ENCODE data around the gene ARSJ. TPM values are rescaled to one million over a fixed set of nuclear protein-coding genes. Genes with fewer than 3 reads are reported as not detected.

The ARSJ gene
- total and polyA plus RNA-seq, 11 donors = 0.30 to 7.0 (median 1.7) TPM

DNA sequence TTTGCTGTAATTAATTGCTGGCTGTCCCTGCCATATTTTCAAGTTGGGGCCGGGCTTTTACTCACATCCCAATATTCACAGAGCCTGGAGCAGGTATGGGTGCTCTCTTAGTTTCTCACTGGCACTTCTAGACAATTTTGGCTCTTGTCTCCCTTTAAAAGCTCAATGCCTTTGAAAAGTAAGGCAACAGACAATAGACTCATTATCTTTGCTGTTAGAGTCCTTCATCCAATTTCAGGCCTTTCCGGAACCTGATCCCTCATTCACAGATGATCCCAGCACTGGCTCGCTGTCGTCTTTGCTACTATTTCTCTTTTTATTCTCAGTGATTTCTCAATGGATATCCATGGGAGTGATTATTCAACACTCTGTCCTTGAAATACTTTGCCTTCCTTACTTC is 6.7 kb downstream of the ARSJ start:
- intact Hi-C loops (cut with DNase I) = no loop called here

DNA sequence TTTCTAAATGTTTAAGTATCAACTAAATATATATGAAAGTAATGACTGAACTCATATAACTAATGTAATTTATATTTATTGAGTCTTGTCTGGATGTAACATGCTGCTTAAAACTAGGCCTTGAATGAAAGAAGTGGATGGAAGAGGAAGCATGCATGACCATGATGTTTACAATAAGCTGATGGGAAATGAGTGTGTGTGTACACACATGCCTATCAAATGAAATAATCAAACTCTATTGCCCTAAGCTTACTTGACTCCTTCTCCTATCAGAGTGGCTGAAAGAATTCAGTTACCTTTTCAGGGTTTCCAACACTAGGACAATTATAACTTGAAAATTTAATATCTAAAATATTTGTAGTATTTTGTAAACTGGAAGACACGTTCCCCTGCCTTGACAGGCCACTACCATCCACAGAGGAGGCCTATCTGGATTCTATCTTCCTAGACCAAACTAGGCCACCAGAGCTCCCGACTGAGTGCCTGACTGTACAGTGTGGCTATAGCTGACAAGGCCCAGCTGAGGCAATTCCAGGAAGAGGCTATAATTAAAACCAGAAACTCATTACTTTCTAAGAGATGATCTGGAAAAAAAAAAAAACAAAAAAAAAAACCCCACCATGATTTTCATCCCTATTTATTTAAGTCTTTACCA is 7.6 kb downstream of the ARSJ start:
- 65 to 75% (median 67%) methylated on average over 2 of the region's 2 CpGs for WGBS, 4 donors
- Histone ChIP-seq H3K27ac (no peak overlapping the region), H3K4me1 (no peaks in the 10 kb centered on the region), H3K27me3 (no peaks in the 10 kb centered on the region), H3K36me3 (no peaks in the 10 kb centered on the region), H3K9me3 (peaks cover 0 to 14% (median 8%) of the 10 kb centered on the region in 12 donors), H3K4me3 (no peak overlapping the region)
- TF ChIP-seq POLR2A (IDR thresholded peaks at IDR 0.05) = no peak
- TF ChIP-seq, protein P1, sequence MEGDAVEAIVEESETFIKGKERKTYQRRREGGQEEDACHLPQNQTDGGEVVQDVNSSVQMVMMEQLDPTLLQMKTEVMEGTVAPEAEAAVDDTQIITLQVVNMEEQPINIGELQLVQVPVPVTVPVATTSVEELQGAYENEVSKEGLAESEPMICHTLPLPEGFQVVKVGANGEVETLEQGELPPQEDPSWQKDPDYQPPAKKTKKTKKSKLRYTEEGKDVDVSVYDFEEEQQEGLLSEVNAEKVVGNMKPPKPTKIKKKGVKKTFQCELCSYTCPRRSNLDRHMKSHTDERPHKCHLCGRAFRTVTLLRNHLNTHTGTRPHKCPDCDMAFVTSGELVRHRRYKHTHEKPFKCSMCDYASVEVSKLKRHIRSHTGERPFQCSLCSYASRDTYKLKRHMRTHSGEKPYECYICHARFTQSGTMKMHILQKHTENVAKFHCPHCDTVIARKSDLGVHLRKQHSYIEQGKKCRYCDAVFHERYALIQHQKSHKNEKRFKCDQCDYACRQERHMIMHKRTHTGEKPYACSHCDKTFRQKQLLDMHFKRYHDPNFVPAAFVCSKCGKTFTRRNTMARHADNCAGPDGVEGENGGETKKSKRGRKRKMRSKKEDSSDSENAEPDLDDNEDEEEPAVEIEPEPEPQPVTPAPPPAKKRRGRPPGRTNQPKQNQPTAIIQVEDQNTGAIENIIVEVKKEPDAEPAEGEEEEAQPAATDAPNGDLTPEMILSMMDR (IDR thresholded peaks at IDR 0.05) = no peak
- intact Hi-C loops (cut with DNase I) = no loop called here
- no peak for DNase-seq
- ATAC-seq = peak in 1 of 4 donors; percentile 54

More for the DNA sequence above, 6.7 kb downstream of the ARSJ start:
- no peak overlapping the region for H3K4me3 ChIP-seq
- ATAC-seq = no peak
- TF ChIP-seq, protein P1 (IDR thresholded peaks at IDR 0.05) = no peak
- TF ChIP-seq POLR2A (IDR thresholded peaks at IDR 0.05) = no peak
- H3K27me3 ChIP-seq = no peaks in the 10 kb centered on the region
- no peak for DNase-seq
- 85 to 97% (median 88%) methylated on average over 4 of the region's 4 CpGs for WGBS, 4 donors
- no peaks in the 10 kb centered on the region for H3K36me3 ChIP-seq
- H3K27ac ChIP-seq = no peak overlapping the region
- no peaks in the 10 kb centered on the region for H3K4me1 ChIP-seq
- peaks cover 0 to 14% (median 8%) of the 10 kb centered on the region in 12 donors for H3K9me3 ChIP-seq

GRCh38 chr4:113969709-113970334 is 9.6 kb downstream of the ARSJ start:
- intact Hi-C loops (cut with DNase I) = no loop called here
- H3K27ac ChIP-seq = no peak overlapping the region
- no peak overlapping the region for H3K4me3 ChIP-seq
- no peaks in the 10 kb centered on the region for H3K4me1 ChIP-seq
- DNase-seq (no peak), ATAC-seq (no peak)
- H3K27me3 ChIP-seq = no peaks in the 10 kb centered on the region
- WGBS, 4 donors = 69 to 86% (median 76%) methylated on average over 1 of the region's 1 CpG
- TF ChIP-seq, protein P1 (IDR thresholded peaks at IDR 0.05) = no peak
- TF ChIP-seq POLR2A (IDR thresholded peaks at IDR 0.05) = no peak
- peaks cover 0 to 14% (median 8%) of the 10 kb centered on the region in 12 donors for H3K9me3 ChIP-seq
- no peaks in the 10 kb centered on the region for H3K36me3 ChIP-seq

- H3K27me3 ChIP-seq = no peaks in the 10 kb centered on the region
- WGBS, 4 donors = 74 to 89% (median 85%) methylated on average over 2 of the region's 2 CpGs
- intact Hi-C loops (cut with DNase I) = no loop called here
- no peak overlapping the region for H3K27ac ChIP-seq
- TF ChIP-seq, protein P1 (IDR thresholded peaks at IDR 0.05) = no peak
- no peak for TF ChIP-seq POLR2A (IDR thresholded peaks at IDR 0.05)
- DNase-seq (no peak), ATAC-seq (no peak)
- H3K4me3 ChIP-seq = no peak overlapping the region
- no peaks in the 10 kb centered on the region for H3K36me3 ChIP-seq
- no peaks in the 10 kb centered on the region for H3K4me1 ChIP-seq
- peaks cover 0 to 2% (median 0%) of the 10 kb centered on the region in 12 donors for H3K9me3 ChIP-seq
These were observed 11.0 kb downstream of the ARSJ start for GRCh38 chr4:113968473-113968872.

All from heart left ventricle (tissue), 16 donors.